IPS DF 6.9 (cell line): Measurements from ENCODE around the gene TLDC2.
A peak's percentile ranks its signal among the peaks of the same experiment; 100 is the strongest.
"Not testable (repeated sequence)": the region's sequence is repeated elsewhere in the genome, so short reads cannot be mapped to it uniquely, and the experiment has no call there.

Experiments
- DNase-seq: peaks from one replicate; pipeline ENCODE4 v3.0.0-alpha.2; 2013; ENCODE audit warnings: low read depth, low spot score
- H3K27ac ChIP-seq: one replicate; pipeline ENCODE4 v1.5.1; 2013; ENCODE audit warnings: low read length, control low read depth
- H3K27me3 ChIP-seq: 2 replicates; pipeline ENCODE4 v1.6.1; 2013; ENCODE audit warnings: mild to moderate bottlenecking, low read length; ENCODE audit not compliant: control insufficient read depth, insufficient read depth
- H3K36me3 ChIP-seq: 2 replicates; pipeline ENCODE4 v1.6.1; 2013; ENCODE audit warnings: low read length; ENCODE audit not compliant: control insufficient read depth, insufficient read depth
- H3K4me1 ChIP-seq: 2 replicates; pipeline ENCODE4 v1.6.1; 2013; ENCODE audit warnings: low read length; ENCODE audit not compliant: control insufficient read depth, insufficient read depth
- H3K4me3 ChIP-seq: 2 replicates; pipeline ENCODE4 v1.5.1; 2013; ENCODE audit warnings: mild to moderate bottlenecking, low read length
- H3K9me3 ChIP-seq: 2 replicates; pipeline ENCODE4 v1.6.1; 2013; ENCODE audit warnings: low read length, inconsistent platforms; ENCODE audit not compliant: control insufficient read depth, insufficient read depth
- WGBS: extraction: QIAGEN DNeasy Blood & Tissue Kit; methylation state at CpG from one replicate; pipeline ENCODE4 v1.1.7; 2013; ENCODE audit warnings: mixed read lengths, missing lambda C conversion rate; ENCODE audit not compliant: insufficient read length, insufficient coverage; 5-methylcytosine and 5-hydroxymethylcytosine counted together

Gene TLDC2

GRCh38 chr20:36836591-36837269 is 39.2 kb upstream of the TLDC2 start:
- H3K27ac ChIP-seq, result no peak overlapping the region
- no peaks in the 10 kb centered on the region; the same call in 1 of the 2 replicates for H3K36me3 ChIP-seq
- peak; percentile 64 for DNase-seq
- H3K4me3 ChIP-seq, result no peak overlapping the region
- no peaks in the 10 kb centered on the region for H3K9me3 ChIP-seq
- no peaks in the 10 kb centered on the region for H3K27me3 ChIP-seq
- peaks cover 1% of the 10 kb centered on the region for H3K4me1 ChIP-seq
- WGBS, result no CpG with 5 or more reads among the region's 9 CpGs

GRCh38 chr20:36838376-36838775 is 37.6 kb upstream of the TLDC2 start:
- not testable (repeated sequence) for DNase-seq, H3K9me3 ChIP-seq, H3K4me1 ChIP-seq, H3K27ac ChIP-seq, H3K36me3 ChIP-seq, H3K4me3 ChIP-seq, H3K27me3 ChIP-seq
- WGBS, result no CpG with 5 or more reads among the region's 3 CpGs

DNA sequence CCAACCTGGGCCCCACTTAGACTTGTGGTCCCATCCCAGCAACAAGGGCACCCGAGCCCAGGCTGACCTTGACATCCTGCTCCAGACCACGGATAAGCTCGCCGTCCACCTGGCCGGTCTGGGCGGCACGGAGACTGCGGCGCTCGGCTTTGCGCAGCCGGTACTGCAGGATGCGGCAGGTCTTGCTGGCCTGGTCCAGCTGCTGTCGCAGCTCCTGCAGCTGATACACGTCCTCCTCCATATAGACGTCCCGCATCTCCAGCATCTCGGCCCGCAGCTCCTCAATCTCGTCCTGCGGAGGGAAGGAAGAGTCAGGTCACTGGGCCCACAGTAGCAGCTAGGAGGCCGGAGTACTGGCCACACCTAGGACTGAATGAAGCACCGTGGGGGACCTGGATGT is 36.8 kb upstream of the TLDC2 start:
- no peaks in the 10 kb centered on the region; the same call in 1 of the 2 replicates for H3K36me3 ChIP-seq
- peaks cover 1% of the 10 kb centered on the region for H3K4me1 ChIP-seq
- H3K27ac ChIP-seq, result no peak overlapping the region
- H3K9me3 ChIP-seq, result no peaks in the 10 kb centered on the region
- no peak overlapping the region for H3K4me3 ChIP-seq
- WGBS, result no CpG with 5 or more reads among the region's 23 CpGs
- no peak for DNase-seq
- H3K27me3 ChIP-seq, result no peaks in the 10 kb centered on the region

DNA sequence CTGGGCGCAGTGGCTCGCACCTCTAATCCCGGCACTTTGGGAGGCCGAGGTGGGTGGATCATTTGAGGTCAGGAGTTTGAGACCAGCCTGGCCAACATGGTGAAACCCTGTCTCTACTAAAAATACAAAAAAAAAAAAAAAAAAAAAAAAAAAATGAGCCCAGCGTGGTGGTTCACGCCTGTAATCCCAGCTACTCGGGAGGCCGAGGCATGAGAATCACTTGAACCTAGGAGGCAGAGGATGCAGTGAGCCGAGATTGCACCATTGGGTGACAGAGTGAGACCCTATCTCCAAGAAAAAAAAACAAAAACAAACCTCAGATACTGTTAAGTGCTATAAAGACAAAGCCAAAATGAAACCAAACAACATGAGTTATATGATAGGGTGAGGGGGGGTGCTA is 34.9 kb upstream of the TLDC2 start:
- H3K27me3 ChIP-seq, H3K36me3 ChIP-seq, H3K9me3 ChIP-seq, DNase-seq, H3K27ac ChIP-seq, H3K4me1 ChIP-seq, H3K4me3 ChIP-seq: not testable (repeated sequence)
- WGBS, result no CpG with 5 or more reads among the region's 9 CpGs

DNA sequence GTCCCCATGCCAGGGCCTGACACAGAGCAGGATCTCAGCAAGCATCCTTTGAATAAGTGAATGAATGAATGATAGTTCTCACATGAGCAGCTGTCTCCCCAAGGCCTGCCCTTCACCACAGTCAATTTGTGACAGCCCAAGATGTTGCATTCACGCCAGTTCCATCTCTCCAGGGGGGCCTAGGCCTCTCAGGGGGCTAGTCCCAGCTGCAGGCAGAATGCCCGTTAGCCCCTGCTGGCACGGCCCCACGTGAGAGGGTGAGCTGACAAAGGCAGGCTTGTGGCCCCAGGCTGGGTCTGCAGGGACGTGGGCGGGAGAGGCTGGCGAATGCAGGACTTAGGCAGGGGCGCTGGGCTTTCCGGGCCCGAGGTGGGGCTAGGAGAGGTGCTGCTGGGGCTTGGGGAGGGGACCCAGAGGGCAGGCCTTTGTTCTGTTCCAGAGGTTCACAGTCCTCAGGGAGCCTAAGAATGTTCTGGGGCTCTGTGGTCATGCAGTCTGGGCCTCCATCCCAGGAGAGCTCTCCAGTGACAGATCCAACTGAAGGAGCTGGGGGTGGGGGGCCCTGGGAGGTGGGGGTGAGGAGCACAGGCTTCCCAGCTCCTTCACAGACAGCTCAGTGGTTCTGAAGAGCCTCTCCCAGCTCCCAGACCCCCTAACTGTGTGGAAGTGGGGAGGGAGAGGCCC is 30.5 kb upstream of the TLDC2 start:
- Histone ChIP-seq H3K9me3 (no peaks in the 10 kb centered on the region), H3K4me1 (no peaks in the 10 kb centered on the region), H3K36me3 (no peaks in the 10 kb centered on the region), H3K27ac (no peak overlapping the region), H3K27me3 (no peaks in the 10 kb centered on the region), H3K4me3 (no peak overlapping the region)
- no peak for DNase-seq
- no CpG with 5 or more reads among the region's 10 CpGs for WGBS

GRCh38 chr20:36847009-36847709 is 28.8 kb upstream of the TLDC2 start:
- no peak overlapping the region for H3K27ac ChIP-seq

DNA sequence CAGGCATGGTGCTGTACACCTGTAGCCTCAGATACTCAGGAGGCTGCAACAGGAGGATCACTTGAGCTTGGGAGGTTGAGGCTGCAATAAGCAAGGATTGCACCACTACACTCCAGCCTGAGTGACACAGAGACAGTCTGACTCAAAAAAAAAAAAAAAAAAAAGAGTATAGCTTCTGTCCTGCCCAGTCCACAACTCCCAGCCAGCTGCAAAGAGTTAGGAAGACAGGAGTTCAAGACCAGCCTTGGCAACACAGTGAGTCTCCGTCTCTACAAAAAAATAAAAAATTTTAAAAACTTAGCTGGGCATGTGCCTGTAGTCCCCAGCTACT is 28.3 kb upstream of the TLDC2 start:
- no peaks in the 10 kb centered on the region for H3K27me3 ChIP-seq
- no CpG with 5 or more reads among the region's 1 CpG for WGBS
- H3K27ac ChIP-seq, result no peak overlapping the region
- no peaks in the 10 kb centered on the region for H3K9me3 ChIP-seq
- no peak overlapping the region for H3K4me3 ChIP-seq
- no peak for DNase-seq
- H3K4me1 ChIP-seq, result no peaks in the 10 kb centered on the region; the same call in 1 of the 2 replicates
- no peaks in the 10 kb centered on the region for H3K36me3 ChIP-seq

More at GRCh38 chr20:36847009-36847709, 28.8 kb upstream of the TLDC2 start:
- Histone ChIP-seq H3K9me3 (no peaks in the 10 kb centered on the region), H3K4me1 (no peaks in the 10 kb centered on the region; the same call in 1 of the 2 replicates), H3K4me3 (no peak overlapping the region), H3K27me3 (no peaks in the 10 kb centered on the region), H3K36me3 (no peaks in the 10 kb centered on the region)
- no peak for DNase-seq
- no CpG with 5 or more reads among the region's 18 CpGs for WGBS

GRCh38 chr20:36848078-36848660 is 27.8 kb upstream of the TLDC2 start:
- Histone ChIP-seq H3K36me3 (no peaks in the 10 kb centered on the region), H3K27ac (no peak overlapping the region)
- no CpG with 5 or more reads among the region's 6 CpGs for WGBS

GRCh38 chr20:36848677-36849076 is 27.3 kb upstream of the TLDC2 start:
- Histone ChIP-seq H3K4me1 (no peaks in the 10 kb centered on the region; the same call in 1 of the 2 replicates), H3K4me3 (no peak overlapping the region)

More at GRCh38 chr20:36848078-36848660, 27.8 kb upstream of the TLDC2 start:
- no peaks in the 10 kb centered on the region for H3K9me3 ChIP-seq
- no peaks in the 10 kb centered on the region for H3K27me3 ChIP-seq
- no peak overlapping the region for H3K4me3 ChIP-seq
- no peak for DNase-seq
- H3K4me1 ChIP-seq, result no peaks in the 10 kb centered on the region; the same call in 1 of the 2 replicates

DNA sequence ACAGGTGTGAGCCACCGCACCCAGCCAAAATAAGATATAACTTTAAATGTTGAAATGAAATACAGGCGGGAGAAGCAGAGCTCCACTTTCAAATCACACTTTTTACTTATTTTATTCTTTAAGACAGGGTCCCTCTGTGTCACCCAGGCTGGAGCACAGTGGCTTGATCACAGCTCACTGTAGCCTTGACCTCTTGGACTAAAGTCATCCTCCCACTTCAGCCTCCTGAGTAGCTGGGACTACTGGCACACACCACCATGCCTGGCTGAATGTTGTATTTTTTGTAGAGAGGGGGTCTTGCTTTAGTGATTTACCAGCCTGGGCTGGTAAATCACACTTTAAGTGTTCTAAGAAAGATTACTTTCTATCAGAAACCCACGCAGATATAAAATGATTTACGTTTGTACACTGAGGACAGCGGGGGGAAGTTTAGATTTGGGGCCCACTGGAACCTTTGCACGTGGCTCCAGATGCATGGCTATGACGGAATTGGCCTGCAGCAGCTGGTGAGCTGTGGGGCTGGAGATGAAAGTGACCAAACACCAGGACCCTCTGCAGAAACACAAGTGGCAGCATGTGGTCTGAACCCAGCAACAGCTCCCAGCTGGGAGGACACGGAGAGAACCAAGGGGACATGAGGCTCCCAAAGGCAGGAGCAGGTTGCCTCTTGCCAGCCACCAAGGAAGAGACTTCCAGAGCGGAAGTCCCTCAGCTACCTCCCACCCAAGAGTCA is 26.4 kb upstream of the TLDC2 start:
- H3K9me3 ChIP-seq, result no peaks in the 10 kb centered on the region
- DNase-seq, result no peak
- no peaks in the 10 kb centered on the region for H3K27me3 ChIP-seq
- H3K36me3 ChIP-seq, result peaks cover 3% of the 10 kb centered on the region; the same call in 1 of the 2 replicates
- no CpG with 5 or more reads among the region's 9 CpGs for WGBS
- no peak overlapping the region for H3K27ac ChIP-seq
- H3K4me1 ChIP-seq, result no peaks in the 10 kb centered on the region; the same call in 1 of the 2 replicates
- no peak overlapping the region for H3K4me3 ChIP-seq

More at GRCh38 chr20:36848677-36849076, 27.3 kb upstream of the TLDC2 start:
- H3K36me3 ChIP-seq, result peaks cover 2% of the 10 kb centered on the region; the same call in 1 of the 2 replicates
- no peaks in the 10 kb centered on the region for H3K27me3 ChIP-seq
- no peak overlapping the region for H3K27ac ChIP-seq
- H3K9me3 ChIP-seq, result no peaks in the 10 kb centered on the region
- DNase-seq, result no peak
